ENCODE data around the gene ZNF587B.
"Not testable (repeated sequence)": the region's sequence is repeated elsewhere in the genome, so short reads cannot be mapped to it uniquely, and the experiment has no call there.

Gene ZNF587B

DNA sequence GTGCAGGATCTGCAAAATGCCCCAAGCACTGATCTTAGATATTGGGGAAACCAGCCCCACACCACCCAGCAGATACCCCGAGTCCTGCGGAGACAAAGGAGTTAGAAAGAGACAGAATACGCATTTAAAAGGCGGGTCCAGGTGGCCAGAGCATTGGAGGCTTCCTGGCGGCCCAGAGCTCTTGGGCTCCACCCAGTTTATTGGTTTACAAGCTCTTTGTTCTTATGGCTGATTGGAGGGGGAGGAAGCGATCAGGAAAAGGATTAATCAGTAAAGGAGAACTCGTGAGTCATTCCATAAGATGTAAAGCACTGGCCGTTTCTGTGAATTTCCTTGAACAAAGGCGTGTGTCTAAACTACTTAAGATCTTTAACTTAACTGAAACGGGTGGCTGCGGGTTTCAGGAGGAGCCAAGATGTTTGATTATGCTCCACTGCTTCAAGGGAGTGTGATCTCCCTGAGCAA is 20.5 kb downstream of the ZNF587B start:
- no peaks in the 10 kb centered on the region for H3K9me3 ChIP-seq (ENCODE audit: insufficient read depth, low read length, severe bottlenecking)
- ATAC-seq (ENCODE audit: insufficient read depth, low read depth) = no peak
- DNase-seq = peak; percentile 16
- peak overlapping the region; percentile 83 for H3K27ac ChIP-seq (ENCODE audit: low read length)
- peaks cover 17% of the 10 kb centered on the region for H4K20me1 ChIP-seq (ENCODE audit: insufficient read depth, low read length)
- H3K9ac ChIP-seq (ENCODE audit: low read depth, low read length) = peak overlapping the region; percentile 83
- H2AFZ ChIP-seq (ENCODE audit: low read depth, low read length) = 0 out of 2 replicates have a peak overlapping the region, but pooled peaks have one; percentile 16
- TF ChIP-seq, protein P1, sequence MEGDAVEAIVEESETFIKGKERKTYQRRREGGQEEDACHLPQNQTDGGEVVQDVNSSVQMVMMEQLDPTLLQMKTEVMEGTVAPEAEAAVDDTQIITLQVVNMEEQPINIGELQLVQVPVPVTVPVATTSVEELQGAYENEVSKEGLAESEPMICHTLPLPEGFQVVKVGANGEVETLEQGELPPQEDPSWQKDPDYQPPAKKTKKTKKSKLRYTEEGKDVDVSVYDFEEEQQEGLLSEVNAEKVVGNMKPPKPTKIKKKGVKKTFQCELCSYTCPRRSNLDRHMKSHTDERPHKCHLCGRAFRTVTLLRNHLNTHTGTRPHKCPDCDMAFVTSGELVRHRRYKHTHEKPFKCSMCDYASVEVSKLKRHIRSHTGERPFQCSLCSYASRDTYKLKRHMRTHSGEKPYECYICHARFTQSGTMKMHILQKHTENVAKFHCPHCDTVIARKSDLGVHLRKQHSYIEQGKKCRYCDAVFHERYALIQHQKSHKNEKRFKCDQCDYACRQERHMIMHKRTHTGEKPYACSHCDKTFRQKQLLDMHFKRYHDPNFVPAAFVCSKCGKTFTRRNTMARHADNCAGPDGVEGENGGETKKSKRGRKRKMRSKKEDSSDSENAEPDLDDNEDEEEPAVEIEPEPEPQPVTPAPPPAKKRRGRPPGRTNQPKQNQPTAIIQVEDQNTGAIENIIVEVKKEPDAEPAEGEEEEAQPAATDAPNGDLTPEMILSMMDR (IDR thresholded peaks at IDR 0.05; ENCODE audit: borderline replicate concordance, extremely low read depth, low read length, poor library complexity, severe bottlenecking) = no peak
- no peak for TF ChIP-seq EZH2 (IDR thresholded peaks at IDR 0.05; ENCODE audit: borderline replicate concordance, low read depth, low read length, severe bottlenecking)
- H3K4me1 ChIP-seq (ENCODE audit: insufficient read depth, low read length) = peaks cover 26% of the 10 kb centered on the region
- H3K4me2 ChIP-seq (ENCODE audit: insufficient read depth, low read length) = peak overlapping the region; percentile 96
- peaks cover 33% of the 10 kb centered on the region for H3K36me3 ChIP-seq (ENCODE audit: insufficient read depth, low read length)
- H3K27me3 ChIP-seq (ENCODE audit: insufficient read depth, low read length, poor library complexity) = no peaks in the 10 kb centered on the region
- peaks cover 66% of the 10 kb centered on the region for H3K79me2 ChIP-seq (ENCODE audit: insufficient read depth, low read length)
- H3K4me3 ChIP-seq (ENCODE audit: low read depth in 1 of 2, low read length in 2 of 2) = peak overlapping the region; percentile 81 to 96; a peak in 3 of 4 replicates

DNA sequence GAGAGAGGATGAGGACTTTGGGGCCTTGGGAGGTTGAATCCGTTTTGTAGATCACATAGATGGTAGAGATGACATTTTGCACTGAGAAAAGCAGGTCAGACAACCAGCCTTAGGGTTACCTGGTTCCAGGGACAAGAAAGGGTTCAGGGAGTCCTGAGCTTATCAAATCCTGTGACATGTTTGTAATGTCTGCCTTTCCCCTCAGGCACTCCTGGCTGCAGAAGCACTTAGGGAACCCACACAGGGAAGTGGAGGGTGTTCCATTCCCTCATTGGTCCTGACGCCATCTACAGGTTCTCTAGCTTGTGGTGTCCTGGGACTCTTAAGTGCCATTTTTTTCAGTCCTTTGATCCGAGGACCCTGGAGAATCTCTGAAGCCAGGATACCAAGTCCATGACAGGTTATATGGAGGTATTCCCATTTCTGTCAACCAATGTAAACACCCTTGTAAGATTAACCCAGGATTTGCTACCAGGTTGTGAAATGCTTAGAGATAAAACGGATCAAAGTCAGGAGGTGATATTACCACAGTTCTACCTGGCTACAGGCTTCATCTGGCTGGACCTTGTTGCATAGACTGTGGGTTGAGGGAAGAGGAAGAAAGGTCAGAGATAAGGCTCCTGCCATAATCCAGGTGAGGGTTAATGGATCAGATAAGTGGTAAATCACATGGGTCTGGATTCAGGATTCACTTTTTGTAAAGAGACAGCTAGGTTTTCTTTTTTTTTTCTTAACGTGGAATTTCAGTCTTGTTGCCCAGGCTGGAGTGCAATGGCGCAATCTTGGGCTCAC is 21.9 kb downstream of the ZNF587B start:
- Histone ChIP-seq H3K4me2 (ENCODE audit: insufficient read depth, low read length) (peak overlapping the region; percentile 96; the same call in 1 of the 2 replicates), H4K20me1 (ENCODE audit: insufficient read depth, low read length) (peaks cover 20% of the 10 kb centered on the region)

DNA sequence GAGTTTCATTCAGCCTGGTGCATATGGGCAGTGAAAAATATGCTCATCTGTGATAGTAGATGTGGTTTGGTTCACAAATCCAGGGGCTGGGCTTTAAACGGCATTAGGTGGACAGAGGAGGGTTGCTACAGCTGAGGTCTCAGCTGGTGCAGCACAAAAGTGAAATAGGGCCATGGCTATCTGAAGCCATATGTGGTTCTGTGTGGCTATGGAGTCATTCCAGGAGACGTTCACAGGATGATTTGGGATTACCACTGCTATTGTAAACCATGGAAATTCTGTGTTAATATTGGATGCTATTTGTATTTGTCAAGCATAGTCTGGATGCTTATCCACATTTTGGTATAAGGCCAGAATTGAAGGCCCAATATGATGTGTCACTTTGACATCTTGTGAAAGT is 24.0 kb downstream of the ZNF587B start:
- ATAC-seq (ENCODE audit: insufficient read depth, low read depth); DNase-seq; H2AFZ ChIP-seq (ENCODE audit: low read depth, low read length); H3K4me3 ChIP-seq (ENCODE audit: low read depth in 1 of 2, low read length in 2 of 2); H3K9ac ChIP-seq (ENCODE audit: low read depth, low read length); H3K4me2 ChIP-seq (ENCODE audit: insufficient read depth, low read length); H3K27me3 ChIP-seq (ENCODE audit: insufficient read depth, low read length, poor library complexity); H3K9me3 ChIP-seq (ENCODE audit: insufficient read depth, low read length, severe bottlenecking); H3K27ac ChIP-seq (ENCODE audit: low read length): not testable (repeated sequence)
- H3K4me1 ChIP-seq (ENCODE audit: insufficient read depth, low read length) = peaks cover 22% of the 10 kb centered on the region
- H4K20me1 ChIP-seq (ENCODE audit: insufficient read depth, low read length) = peaks cover 27% of the 10 kb centered on the region
- peaks cover 73% of the 10 kb centered on the region for H3K79me2 ChIP-seq (ENCODE audit: insufficient read depth, low read length)
- H3K36me3 ChIP-seq (ENCODE audit: insufficient read depth, low read length) = peaks cover 50% of the 10 kb centered on the region

More for the DNA sequence above, 21.9 kb downstream of the ZNF587B start:
- H3K9me3 ChIP-seq (ENCODE audit: insufficient read depth, low read length, severe bottlenecking); ATAC-seq (ENCODE audit: insufficient read depth, low read depth); H2AFZ ChIP-seq (ENCODE audit: low read depth, low read length); DNase-seq; H3K27me3 ChIP-seq (ENCODE audit: insufficient read depth, low read length, poor library complexity); H3K9ac ChIP-seq (ENCODE audit: low read depth, low read length); H3K4me3 ChIP-seq (ENCODE audit: low read depth in 1 of 2, low read length in 2 of 2); H3K27ac ChIP-seq (ENCODE audit: low read length): not testable (repeated sequence)
- peaks cover 26% of the 10 kb centered on the region for H3K4me1 ChIP-seq (ENCODE audit: insufficient read depth, low read length)
- H3K36me3 ChIP-seq (ENCODE audit: insufficient read depth, low read length) = peaks cover 36% of the 10 kb centered on the region
- H3K79me2 ChIP-seq (ENCODE audit: insufficient read depth, low read length) = peaks cover 63% of the 10 kb centered on the region

DNA sequence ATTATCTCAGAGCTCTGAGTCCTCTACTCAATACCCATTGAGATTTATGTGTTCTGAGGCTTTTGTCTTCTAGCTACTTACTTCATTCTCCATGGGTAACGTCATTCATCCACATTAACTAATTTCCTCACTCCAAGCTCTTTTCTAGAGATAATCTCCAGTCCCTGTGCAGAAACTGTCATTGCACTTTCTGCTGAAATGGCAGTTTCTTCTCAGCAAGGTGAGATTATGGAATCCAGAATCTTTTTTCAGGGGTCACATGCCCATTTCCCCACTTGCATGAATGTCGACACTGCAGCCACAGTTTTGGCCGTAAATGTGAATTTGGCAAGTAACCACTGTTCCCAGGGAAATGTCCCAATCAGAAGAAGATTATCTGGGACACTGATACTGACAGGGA is 32.3 kb downstream of the ZNF587B start:
- H3K4me2 ChIP-seq (ENCODE audit: insufficient read depth, low read length); H3K4me1 ChIP-seq (ENCODE audit: insufficient read depth, low read length); H3K27me3 ChIP-seq (ENCODE audit: insufficient read depth, low read length, poor library complexity); ATAC-seq (ENCODE audit: insufficient read depth, low read depth); H4K20me1 ChIP-seq (ENCODE audit: insufficient read depth, low read length); DNase-seq; H3K9me3 ChIP-seq (ENCODE audit: insufficient read depth, low read length, severe bottlenecking); H3K9ac ChIP-seq (ENCODE audit: low read depth, low read length); H2AFZ ChIP-seq (ENCODE audit: low read depth, low read length); H3K27ac ChIP-seq (ENCODE audit: low read length); H3K4me3 ChIP-seq (ENCODE audit: low read depth in 1 of 2, low read length in 2 of 2): not testable (repeated sequence)
- Histone ChIP-seq H3K79me2 (ENCODE audit: insufficient read depth, low read length) (peaks cover 73% of the 10 kb centered on the region), H3K36me3 (ENCODE audit: insufficient read depth, low read length) (peaks cover 90% of the 10 kb centered on the region)
